Neural progenitor cell (in vitro differentiated cells): ENCODE results near the gene GRID1. TPM values are rescaled to one million over a fixed set of nuclear protein-coding genes. Genes with fewer than 3 reads are reported as not detected.

ENCODE experiments used
- DNase-seq: peaks from one replicate; pipeline ENCODE4 v3.0.0-alpha.2; 2016; ENCODE audit warnings: low spot score
- H2AFZ ChIP-seq: fragments of 200-600 bp; sonication (generic); replicated peaks from 2 replicates; pipeline ENCODE4 v1.6.1; 2016; ENCODE audit warnings: antibody characterized with exemption
- H3F3A ChIP-seq: fragments of 200-600 bp; sonication (generic); 2 replicates; pipeline ENCODE4 v1.6.1; 2016; ENCODE audit warnings: antibody characterized with exemption, low read depth
- H3K27ac ChIP-seq: fragments of 200-600 bp; sonication (generic); 2 replicates; pipeline ENCODE4 v1.5.1; 2016; ENCODE audit warnings: mild to moderate bottlenecking
- H3K27me3 ChIP-seq: fragments of 200-600 bp; sonication (generic); 2 replicates; pipeline ENCODE4 v1.6.1; 2016; ENCODE audit warnings: mild to moderate bottlenecking, moderate library complexity
- H3K36me3 ChIP-seq: fragments of 200-600 bp; sonication (generic); 2 replicates; pipeline ENCODE4 v1.5.1; 2016
- H3K4me1 ChIP-seq: fragments of 200-600 bp; sonication (generic); 2 replicates; pipeline ENCODE4 v1.6.1; 2016; ENCODE audit warnings: mixed run types
- H3K4me2 ChIP-seq: fragments of 200-600 bp; sonication (generic); 2 replicates; pipeline ENCODE4 v1.6.1; 2016
- H3K4me3 ChIP-seq: fragments of 200-600 bp; sonication (generic); 2 replicates; pipeline ENCODE4 v1.5.1; 2016
- H3K79me2 ChIP-seq: fragments of 200-600 bp; sonication (generic); 2 replicates; pipeline ENCODE4 v1.6.1; 2016; ENCODE audit warnings: low read depth
- H3K9ac ChIP-seq: fragments of 200-600 bp; sonication (generic); 2 replicates; pipeline ENCODE4 v1.6.1; 2016
- H3K9me3 ChIP-seq: fragments of 200-600 bp; sonication (generic); 2 replicates; pipeline ENCODE4 v1.5.1; 2016; ENCODE audit warnings: low read depth
- H4K20me1 ChIP-seq: fragments of 200-600 bp; sonication (generic); 2 replicates; pipeline ENCODE4 v1.6.1; 2016; ENCODE audit warnings: low read depth
- H3K27ac Mint-ChIP-seq: 3 replicates; pipeline ENCODE4 v1.8.0; 2021; ENCODE audit warnings: mixed read lengths
- H3K27me3 Mint-ChIP-seq: 2 replicates; pipeline ENCODE4 v1.8.0; 2022; ENCODE audit warnings: low read depth, mild to moderate bottlenecking, inconsistent platforms, moderate library complexity, mixed read lengths; ENCODE audit not compliant: insufficient read depth
- H3K36me3 Mint-ChIP-seq: 3 replicates; pipeline ENCODE4 v1.8.0; 2021; ENCODE audit warnings: mixed read lengths
- H3K4me1 Mint-ChIP-seq: 3 replicates; pipeline ENCODE4 v1.8.0; 2021; ENCODE audit warnings: mixed read lengths
- H3K4me3 Mint-ChIP-seq: 3 replicates; pipeline ENCODE4 v1.8.0; 2021; ENCODE audit warnings: mild to moderate bottlenecking, moderate library complexity, mixed read lengths
- H3K9me3 Mint-ChIP-seq: 3 replicates; pipeline ENCODE4 v1.8.0; 2020; ENCODE audit warnings: mixed read lengths
- EZH2 ChIP-seq: fragments of 200-600 bp; sonication (generic); IDR thresholded peaks from 2 replicates; pipeline ENCODE4 v1.6.1; 2017; ENCODE audit warnings: antibody characterized with exemption, mild to moderate bottlenecking, moderate library complexity
- EZH2phosphoT487 ChIP-seq: fragments of 200-600 bp; sonication (generic); IDR thresholded peaks from 2 replicates; pipeline ENCODE4 v1.6.1; 2017; ENCODE audit warnings: antibody characterized with exemption
- total RNA-seq: library from RNA; depleted of rRNA; stranded (reverse); fragments of >200 nt; gene quantifications from 2 replicates; pipeline ENCODE4 v1.2.3, GENCODE V29; 2015; ENCODE audit warnings: low replicate concordance
- TF ChIP-seq, protein P1 (sequence below): fragments of 200-600 bp; sonication (generic); IDR thresholded peaks from 2 replicates; pipeline ENCODE4 v1.5.1; 2017; ENCODE audit warnings: antibody characterized with exemption, mild to moderate bottlenecking

GRID1 gene
- total RNA-seq, 1 donor from 2014 or later: not detected

- Histone ChIP-seq H3K36me3 (no peaks in the 10 kb centered on the region), H2AFZ (no peak overlapping the region), H3F3A (no peaks in the 10 kb centered on the region), H3K27me3 (no peaks in the 10 kb centered on the region), H3K27ac (no peak overlapping the region), H3K4me2 (no peak overlapping the region), H3K9me3 (no peaks in the 10 kb centered on the region), H3K4me1 (no peaks in the 10 kb centered on the region), H3K4me3 (no peak overlapping the region), H3K79me2 (no peaks in the 10 kb centered on the region), H4K20me1 (no peaks in the 10 kb centered on the region), H3K9ac (no peak overlapping the region)
- DNase-seq: no peak
- Mint-ChIP-seq H3K27me3 (peaks cover 9% of the 10 kb centered on the region), H3K4me1 (peaks cover 4% of the 10 kb centered on the region), H3K4me3 (no peak overlapping the region), H3K9me3 (no peaks in the 10 kb centered on the region), H3K36me3 (no peaks in the 10 kb centered on the region), H3K27ac (no peak overlapping the region)
- TF ChIP-seq EZH2phosphoT487 (no peak), EZH2 (no peak)
- TF ChIP-seq, protein P1, sequence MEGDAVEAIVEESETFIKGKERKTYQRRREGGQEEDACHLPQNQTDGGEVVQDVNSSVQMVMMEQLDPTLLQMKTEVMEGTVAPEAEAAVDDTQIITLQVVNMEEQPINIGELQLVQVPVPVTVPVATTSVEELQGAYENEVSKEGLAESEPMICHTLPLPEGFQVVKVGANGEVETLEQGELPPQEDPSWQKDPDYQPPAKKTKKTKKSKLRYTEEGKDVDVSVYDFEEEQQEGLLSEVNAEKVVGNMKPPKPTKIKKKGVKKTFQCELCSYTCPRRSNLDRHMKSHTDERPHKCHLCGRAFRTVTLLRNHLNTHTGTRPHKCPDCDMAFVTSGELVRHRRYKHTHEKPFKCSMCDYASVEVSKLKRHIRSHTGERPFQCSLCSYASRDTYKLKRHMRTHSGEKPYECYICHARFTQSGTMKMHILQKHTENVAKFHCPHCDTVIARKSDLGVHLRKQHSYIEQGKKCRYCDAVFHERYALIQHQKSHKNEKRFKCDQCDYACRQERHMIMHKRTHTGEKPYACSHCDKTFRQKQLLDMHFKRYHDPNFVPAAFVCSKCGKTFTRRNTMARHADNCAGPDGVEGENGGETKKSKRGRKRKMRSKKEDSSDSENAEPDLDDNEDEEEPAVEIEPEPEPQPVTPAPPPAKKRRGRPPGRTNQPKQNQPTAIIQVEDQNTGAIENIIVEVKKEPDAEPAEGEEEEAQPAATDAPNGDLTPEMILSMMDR: no peak
Measured at GRCh38 chr10:86211691-86212390, 154.8 kb downstream of the GRID1 start.

GRCh38 chr10:86210416-86210815 is 156.2 kb downstream of the GRID1 start:
- Histone ChIP-seq H3K79me2 (no peaks in the 10 kb centered on the region), H3K4me1 (no peaks in the 10 kb centered on the region), H3F3A (no peaks in the 10 kb centered on the region), H3K27ac (no peak overlapping the region), H4K20me1 (no peaks in the 10 kb centered on the region), H3K4me3 (no peak overlapping the region), H3K36me3 (no peaks in the 10 kb centered on the region), H3K27me3 (no peaks in the 10 kb centered on the region), H3K9me3 (no peaks in the 10 kb centered on the region), H2AFZ (no peak overlapping the region), H3K9ac (no peak overlapping the region), H3K4me2 (no peak overlapping the region)
- no peak for DNase-seq
- no peak for TF ChIP-seq EZH2
- TF ChIP-seq EZH2phosphoT487: no peak
- TF ChIP-seq, protein P1: no peak
- Mint-ChIP-seq H3K27me3 (peaks cover 11% of the 10 kb centered on the region), H3K4me1 (peaks cover 4% of the 10 kb centered on the region), H3K4me3 (no peak overlapping the region), H3K27ac (no peak overlapping the region), H3K36me3 (no peaks in the 10 kb centered on the region), H3K9me3 (no peaks in the 10 kb centered on the region)

GRCh38 chr10:86209726-86210125 is 156.9 kb downstream of the GRID1 start:
- no peak overlapping the region for H3K4me3 Mint-ChIP-seq

More at GRCh38 chr10:86209726-86210125, 156.9 kb downstream of the GRID1 start:
- Histone ChIP-seq H3K36me3 (no peaks in the 10 kb centered on the region), H3K4me3 (no peak overlapping the region), H3K27me3 (no peaks in the 10 kb centered on the region), H3K79me2 (no peaks in the 10 kb centered on the region), H3K27ac (no peak overlapping the region), H3F3A (no peaks in the 10 kb centered on the region), H3K4me2 (no peak overlapping the region), H4K20me1 (no peaks in the 10 kb centered on the region), H2AFZ (no peak overlapping the region), H3K9me3 (no peaks in the 10 kb centered on the region), H3K9ac (no peak overlapping the region), H3K4me1 (no peaks in the 10 kb centered on the region)
- no peaks in the 10 kb centered on the region for H3K36me3 Mint-ChIP-seq
- H3K27me3 Mint-ChIP-seq: peaks cover 11% of the 10 kb centered on the region
- DNase-seq: no peak
- H3K27ac Mint-ChIP-seq: no peak overlapping the region
- H3K9me3 Mint-ChIP-seq: no peaks in the 10 kb centered on the region
- H3K4me1 Mint-ChIP-seq: peaks cover 4% of the 10 kb centered on the region
- TF ChIP-seq, protein P1: no peak
- TF ChIP-seq EZH2 (no peak), EZH2phosphoT487 (no peak)
